Hepatocyte (in vitro differentiated cells): Measurements from ENCODE around the gene SIL1.

Source experiments
- EZH2 ChIP-seq: fragments of 200-600 bp; sonication (generic); IDR thresholded peaks from 2 replicates; pipeline ENCODE4 v1.6.1; 2016; ENCODE audit warnings: antibody characterized with exemption, mild to moderate bottlenecking, borderline replicate concordance
- EZH2phosphoT487 ChIP-seq: fragments of 200-600 bp; sonication (generic); IDR thresholded peaks from one replicate; pipeline ENCODE4 v1.6.1; 2018; ENCODE audit warnings: antibody characterized with exemption, mild to moderate bottlenecking, low read depth, moderate library complexity; ENCODE audit not compliant: unreplicated experiment, severe bottlenecking
- TF ChIP-seq, protein P1 (sequence below): fragments of 200-600 bp; sonication (generic); IDR thresholded peaks from 2 replicates; pipeline ENCODE4 v1.5.1; 2016; ENCODE audit warnings: antibody characterized with exemption, mild to moderate bottlenecking; ENCODE audit not compliant: poor library complexity

DNA sequence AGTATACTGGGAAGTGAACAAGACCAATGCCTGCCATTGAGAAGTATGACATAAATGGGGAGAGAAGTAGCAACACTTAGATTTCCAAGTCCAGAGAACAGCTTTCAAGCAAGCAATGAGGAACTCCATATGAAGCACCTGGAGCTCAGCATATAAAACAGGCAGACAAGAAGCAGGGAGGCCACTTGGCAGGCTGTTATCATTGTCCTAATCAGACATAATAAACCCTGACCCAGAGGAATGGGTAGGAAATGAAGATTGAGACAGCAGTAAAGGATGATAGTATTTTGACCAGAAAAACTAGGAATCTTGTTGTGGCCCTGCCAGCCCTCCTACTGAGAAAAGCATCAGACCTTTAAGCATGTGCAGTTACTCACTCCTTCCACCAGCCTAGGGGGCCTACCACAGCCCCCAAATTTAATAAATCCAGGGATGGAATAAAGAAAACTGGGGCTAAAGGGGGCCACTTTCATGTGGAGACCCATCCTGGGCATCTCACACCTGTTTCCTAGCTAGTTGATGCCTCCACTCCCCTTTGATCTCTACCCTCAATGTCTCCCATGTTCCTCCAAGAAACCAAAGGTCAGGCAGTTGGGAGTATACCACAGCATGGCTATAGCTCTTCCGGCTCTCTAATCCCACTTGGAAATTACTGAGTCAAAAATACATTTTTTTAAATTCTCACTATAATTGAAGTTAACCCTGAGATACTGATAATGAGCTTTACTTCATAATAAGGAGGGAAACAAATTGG lies 135.1 kb downstream of the SIL1 start:
- TF ChIP-seq, protein P1, sequence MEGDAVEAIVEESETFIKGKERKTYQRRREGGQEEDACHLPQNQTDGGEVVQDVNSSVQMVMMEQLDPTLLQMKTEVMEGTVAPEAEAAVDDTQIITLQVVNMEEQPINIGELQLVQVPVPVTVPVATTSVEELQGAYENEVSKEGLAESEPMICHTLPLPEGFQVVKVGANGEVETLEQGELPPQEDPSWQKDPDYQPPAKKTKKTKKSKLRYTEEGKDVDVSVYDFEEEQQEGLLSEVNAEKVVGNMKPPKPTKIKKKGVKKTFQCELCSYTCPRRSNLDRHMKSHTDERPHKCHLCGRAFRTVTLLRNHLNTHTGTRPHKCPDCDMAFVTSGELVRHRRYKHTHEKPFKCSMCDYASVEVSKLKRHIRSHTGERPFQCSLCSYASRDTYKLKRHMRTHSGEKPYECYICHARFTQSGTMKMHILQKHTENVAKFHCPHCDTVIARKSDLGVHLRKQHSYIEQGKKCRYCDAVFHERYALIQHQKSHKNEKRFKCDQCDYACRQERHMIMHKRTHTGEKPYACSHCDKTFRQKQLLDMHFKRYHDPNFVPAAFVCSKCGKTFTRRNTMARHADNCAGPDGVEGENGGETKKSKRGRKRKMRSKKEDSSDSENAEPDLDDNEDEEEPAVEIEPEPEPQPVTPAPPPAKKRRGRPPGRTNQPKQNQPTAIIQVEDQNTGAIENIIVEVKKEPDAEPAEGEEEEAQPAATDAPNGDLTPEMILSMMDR: no peak
- TF ChIP-seq EZH2phosphoT487 (no peak), EZH2 (no peak)
